HG03066 (cell line): ENCODE results near the gene EYS.
"Not testable (repeated sequence)": the region's sequence is repeated elsewhere in the genome, so short reads cannot be mapped to it uniquely, and the experiment has no call there.

Experiments
- ATAC-seq: cut with Tn5 transposase; IDR thresholded peaks from one replicate; pipeline ENCODE4 v1.9.1; 2021; ENCODE audit warnings: low read depth; ENCODE audit not compliant: unreplicated experiment

EYS gene

GRCh38 chr6:63953336-63954021 lies 1753.5 kb downstream of the EYS start:
- ATAC-seq = not testable (repeated sequence)

GRCh38 chr6:63947792-63948529 lies 1759.1 kb downstream of the EYS start:
- no peak for ATAC-seq

- ATAC-seq = no peak
Observed at GRCh38 chr6:63945987-63946386, 1761.0 kb downstream of the EYS start.

GRCh38 chr6:63943826-63944225 lies 1763.2 kb downstream of the EYS start:
- no peak for ATAC-seq

GRCh38 chr6:63941747-63942470 lies 1765.1 kb downstream of the EYS start:
- ATAC-seq = no peak

GRCh38 chr6:63940056-63940455 lies 1767.0 kb downstream of the EYS start:
- ATAC-seq = no peak

GRCh38 chr6:63936399-63936798 lies 1770.6 kb downstream of the EYS start:
- no peak for ATAC-seq

GRCh38 chr6:63935732-63936131 lies 1771.3 kb downstream of the EYS start:
- ATAC-seq = no peak

GRCh38 chr6:63933948-63934347 lies 1773.1 kb downstream of the EYS start:
- ATAC-seq = not testable (repeated sequence)

- no peak for ATAC-seq
Observed at GRCh38 chr6:63930848-63931247, 1776.2 kb downstream of the EYS start.

- no peak for ATAC-seq
Observed at GRCh38 chr6:63929111-63929510, 1777.9 kb downstream of the EYS start.

- no peak for ATAC-seq
Observed at GRCh38 chr6:63928613-63929012, 1778.4 kb downstream of the EYS start.

- ATAC-seq = no peak
Observed at GRCh38 chr6:63926950-63927927, 1779.8 kb downstream of the EYS start.

- no peak for ATAC-seq
Observed at GRCh38 chr6:63926258-63926780, 1780.7 kb downstream of the EYS start.

- peak; percentile 71 for ATAC-seq
Observed at GRCh38 chr6:63923139-63923739, 1783.8 kb downstream of the EYS start.

- no peak for ATAC-seq
Observed at GRCh38 chr6:63919556-63920110, 1787.4 kb downstream of the EYS start.

GRCh38 chr6:63912887-63913286 lies 1794.1 kb downstream of the EYS start:
- no peak for ATAC-seq

- ATAC-seq = no peak
Observed at GRCh38 chr6:63910863-63911551, 1796.0 kb downstream of the EYS start.
